GM10847 (cell line): Measurements from ENCODE around the gene CDHR2.

ENCODE experiments used
- POLR2A ChIP-seq: IDR thresholded peaks from 2 replicates; pipeline ENCODE4 v1.6.1; 2011; ENCODE audit not compliant: insufficient read length; ENCODE audit errors: extremely low read depth

The CDHR2 gene

GRCh38 chr5:176590035-176590717 is 41.0 kb downstream of the CDHR2 start:
- TF ChIP-seq POLR2A = no peak

DNA sequence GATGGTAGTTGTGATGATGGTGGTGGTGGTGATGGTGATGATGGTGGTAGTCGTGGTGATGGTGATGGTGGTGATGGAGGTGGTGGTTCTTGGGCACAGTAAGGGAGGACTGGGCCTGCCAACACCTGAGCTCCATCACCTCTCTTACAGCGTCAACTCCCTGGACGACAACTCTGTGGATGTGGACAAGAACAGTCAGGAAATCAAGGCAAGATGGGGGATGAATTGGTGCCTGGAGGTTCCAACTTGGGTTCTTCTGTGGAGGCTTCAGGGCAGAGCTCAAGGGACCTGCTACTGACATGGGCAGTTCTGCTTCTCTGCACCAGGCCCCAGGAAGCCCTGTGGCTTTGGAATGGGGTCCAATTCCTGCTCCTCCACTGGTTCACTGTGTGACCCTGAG is 43.4 kb downstream of the CDHR2 start:
- no peak for TF ChIP-seq POLR2A

GRCh38 chr5:176593273-176593869 is 44.2 kb downstream of the CDHR2 start:
- TF ChIP-seq POLR2A = no peak

GRCh38 chr5:176594554-176594953 is 45.4 kb downstream of the CDHR2 start:
- TF ChIP-seq POLR2A = no peak

GRCh38 chr5:176595386-176595943 is 46.3 kb downstream of the CDHR2 start:
- TF ChIP-seq POLR2A = no peak

DNA sequence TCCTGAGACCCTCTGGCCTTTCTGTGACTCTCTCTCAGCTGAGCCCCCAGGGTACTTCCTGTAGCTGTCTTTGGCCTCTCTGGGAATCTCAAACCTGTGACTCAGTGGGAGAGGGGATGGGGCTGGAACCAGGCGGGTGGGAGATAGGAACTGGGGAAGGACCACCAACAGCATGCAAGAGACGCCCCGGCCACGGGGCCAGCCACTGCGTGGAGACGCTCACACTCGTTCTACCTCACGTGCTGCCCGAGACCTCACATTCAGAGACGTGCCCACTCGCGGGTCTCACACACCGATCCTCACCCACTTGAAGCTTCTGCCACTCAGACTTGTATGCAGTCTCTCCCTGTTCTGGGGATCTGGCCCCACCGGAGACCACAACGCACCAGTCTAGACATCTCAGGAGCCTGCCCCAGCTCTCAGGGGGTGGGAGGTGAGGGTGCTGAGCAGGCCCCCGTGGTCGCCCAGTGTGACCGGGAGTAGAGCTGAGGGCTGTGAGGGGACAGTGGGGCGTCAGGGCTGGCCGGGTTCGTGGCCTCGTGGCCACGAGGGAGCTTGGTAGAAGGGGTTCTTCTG is 47.0 kb downstream of the CDHR2 start:
- TF ChIP-seq POLR2A = no peak

GRCh38 chr5:176596689-176597416 is 47.7 kb downstream of the CDHR2 start:
- no peak for TF ChIP-seq POLR2A

DNA sequence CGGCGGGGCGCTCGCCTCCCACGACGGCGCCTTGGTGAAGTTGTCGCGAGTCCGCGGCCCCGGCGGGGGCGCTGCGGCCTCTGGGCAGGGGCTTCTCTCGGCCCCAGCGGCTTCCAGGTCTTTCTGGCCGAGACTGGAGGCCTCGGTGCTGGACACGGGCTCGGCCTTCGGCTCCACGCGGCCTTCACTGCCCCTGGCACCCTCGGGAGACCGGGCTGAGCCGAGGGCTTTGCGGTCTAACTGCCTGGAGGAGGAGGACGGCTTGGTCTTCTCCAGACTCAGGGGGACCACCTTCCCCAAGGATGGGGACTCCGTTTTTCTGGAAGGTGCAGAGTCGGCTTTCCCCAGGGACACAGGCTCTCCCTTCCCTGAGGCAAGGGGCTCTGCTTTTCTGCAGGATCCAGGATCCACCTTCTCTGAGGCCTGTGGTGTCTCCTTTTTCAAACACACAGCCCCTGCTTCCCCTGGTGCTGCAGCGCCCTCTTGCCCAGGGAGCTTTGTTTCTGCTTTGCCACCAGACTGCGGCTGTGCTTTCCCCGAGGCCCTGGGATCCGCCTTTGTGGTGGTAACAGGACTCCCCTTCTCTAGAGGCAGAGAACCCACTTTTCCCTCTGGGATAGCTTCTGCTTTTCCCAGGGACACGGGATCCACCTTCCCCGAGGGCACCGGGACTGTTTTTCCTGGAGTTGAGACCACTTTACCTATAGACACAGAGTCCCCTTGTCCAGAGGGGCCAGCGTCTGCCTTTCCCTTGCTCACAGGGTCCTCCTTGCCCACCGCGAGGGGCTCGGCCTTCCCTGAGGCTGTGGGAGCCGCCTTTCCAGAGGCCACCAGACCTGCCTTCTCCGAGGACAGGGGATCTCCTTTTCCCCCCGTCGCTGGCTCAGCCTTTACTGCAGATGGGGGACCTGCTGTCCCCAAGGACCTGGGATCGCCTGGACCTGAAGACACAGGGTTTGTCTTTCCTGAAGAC is 48.6 kb downstream of the CDHR2 start:
- TF ChIP-seq POLR2A = no peak

DNA sequence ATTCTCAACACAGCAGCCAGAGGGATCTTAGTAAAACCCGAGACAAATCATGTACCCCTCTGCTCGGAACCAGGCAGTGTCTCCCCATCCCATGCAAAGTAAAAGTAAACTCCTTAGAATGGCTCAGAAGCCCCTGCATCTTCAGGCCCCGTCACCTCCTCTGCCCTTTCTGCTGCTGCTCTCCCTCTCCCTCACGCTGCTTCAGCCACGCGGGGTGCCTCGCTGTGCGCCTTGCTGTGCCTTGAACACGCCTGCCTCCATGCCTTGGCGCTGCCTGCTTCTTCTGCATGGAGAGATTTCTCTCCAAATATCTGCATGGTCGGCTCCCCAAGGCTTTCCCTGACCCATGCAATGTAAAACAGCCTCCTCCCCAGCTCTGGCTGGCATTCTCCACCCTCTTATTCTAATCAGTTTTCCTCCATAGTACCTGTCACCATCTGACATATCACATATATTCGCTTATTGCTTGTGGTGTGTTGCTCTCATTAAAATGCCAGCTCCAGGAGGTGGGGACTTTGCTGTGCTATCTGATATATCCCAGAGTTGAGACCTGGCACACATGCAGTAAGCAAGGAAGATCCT is 52.9 kb downstream of the CDHR2 start:
- TF ChIP-seq POLR2A = no peak

DNA sequence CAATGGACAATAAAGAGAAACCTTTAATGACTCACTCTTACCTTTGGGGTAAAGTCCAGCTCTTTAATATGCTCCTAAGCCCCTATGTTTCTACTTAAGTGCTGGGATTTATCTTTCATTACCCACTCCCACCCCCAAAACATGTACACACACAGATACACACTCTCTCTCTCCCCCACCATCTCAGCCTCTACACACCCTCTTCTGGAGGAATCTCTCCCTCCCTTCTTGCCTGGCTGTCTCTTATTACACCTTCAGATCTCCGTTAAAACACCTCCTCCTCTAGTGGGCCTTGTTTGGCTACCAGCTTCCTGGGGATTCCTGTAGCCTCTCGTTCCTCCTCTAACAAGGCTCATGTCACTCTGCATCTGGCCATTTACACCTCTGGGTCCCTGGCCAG is 53.9 kb downstream of the CDHR2 start:
- no peak for TF ChIP-seq POLR2A

DNA sequence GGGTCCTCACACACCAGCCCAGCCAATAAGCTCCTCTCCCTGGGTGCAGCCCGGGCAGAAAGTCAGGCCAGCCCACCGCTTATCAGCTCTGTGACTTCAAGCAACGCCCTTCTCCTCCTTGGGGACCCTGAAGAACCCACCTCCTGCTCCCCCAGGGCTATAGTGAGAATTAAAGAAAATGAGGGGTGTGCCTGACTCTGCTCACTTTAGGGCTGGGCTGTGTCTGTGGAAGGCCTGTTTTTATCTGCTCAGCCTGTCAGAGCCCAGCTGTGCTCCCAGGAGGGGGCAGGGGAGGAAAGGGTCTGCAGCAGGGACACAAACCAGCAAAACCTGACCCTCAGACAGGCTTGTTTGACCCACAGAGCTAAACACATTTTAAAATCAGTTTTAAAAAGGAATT is 56.9 kb downstream of the CDHR2 start:
- TF ChIP-seq POLR2A = no peak

DNA sequence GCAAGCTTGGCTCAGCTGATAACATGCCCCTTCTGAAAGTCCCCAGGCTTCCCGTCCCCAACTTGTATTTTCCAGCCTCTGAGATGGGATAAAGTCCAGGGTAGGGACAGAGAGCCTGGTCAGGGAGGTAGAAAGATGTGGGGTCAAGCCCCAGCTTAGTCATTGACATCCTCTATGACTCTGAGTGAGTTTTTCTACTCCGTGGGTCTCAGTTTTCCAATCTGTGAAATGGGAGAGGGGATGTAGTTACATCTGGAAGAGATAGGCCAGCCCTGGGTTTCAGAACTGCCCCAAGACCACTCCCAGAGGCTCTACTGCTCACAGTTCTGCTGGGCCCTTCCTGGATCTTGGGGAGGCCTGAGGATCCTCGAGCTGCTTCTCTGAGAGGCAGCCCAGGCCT is 57.7 kb downstream of the CDHR2 start:
- TF ChIP-seq POLR2A = no peak

DNA sequence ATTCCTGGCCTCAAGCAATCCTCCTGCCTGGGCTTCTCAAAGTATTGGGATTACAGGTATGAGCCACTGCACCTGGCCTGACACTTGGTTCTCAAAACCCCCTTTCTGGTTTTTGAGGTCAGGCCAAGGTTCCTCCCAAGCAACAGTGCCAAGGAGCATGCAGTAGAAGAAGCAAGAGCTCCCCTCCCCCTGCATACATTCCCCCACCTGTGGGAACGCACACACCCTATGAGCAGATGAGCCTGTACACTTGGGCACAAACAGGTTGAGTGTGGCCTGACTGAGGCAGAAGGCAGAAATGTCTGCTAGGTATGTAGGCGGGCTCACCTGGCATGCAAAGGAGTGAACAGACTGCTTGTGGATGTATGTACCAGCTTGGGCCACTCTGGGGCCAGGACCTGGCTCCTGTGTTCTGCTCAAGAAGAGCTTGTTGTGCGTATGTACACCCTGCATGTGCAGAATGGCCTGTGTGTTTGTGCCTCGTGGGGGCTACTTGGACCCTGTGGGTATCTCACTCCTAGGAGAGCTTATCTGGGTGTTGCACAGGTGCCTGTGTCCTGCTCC is 59.1 kb downstream of the CDHR2 start:
- no peak for TF ChIP-seq POLR2A
